Spleen (tissue), 11 donors: ENCODE results near the gene SCN8A. TPM values are rescaled to one million over a fixed set of nuclear protein-coding genes. Genes with fewer than 3 reads are reported as not detected.

ENCODE experiments used
- DNase-seq: peaks from one replicate; pipeline ENCODE4 v3.0.0-alpha.2; 2020
- H3K27ac ChIP-seq, 8 donors: fragments of 200-600 bp; sonication (generic) in 7 of 8; 1 replicate in 4 of 8; 2 replicates in 4 of 8; pipeline versions ENCODE4 v1.5.0 to v1.8.0; 2016 to 2021; ENCODE audit warnings: inconsistent platforms in 4 of 8, mild to moderate bottlenecking in 4 of 8, moderate library complexity in 1 of 8
- H3K27me3 ChIP-seq, 7 donors: fragments of 200-600 bp; sonication (generic) in 6 of 7; replicated peaks in 1 of 7; 1 replicate in 4 of 7; 2 replicates in 3 of 7; pipeline versions ENCODE4 v1.5.0 to v1.8.0; 2016 to 2021; ENCODE audit warnings: inconsistent platforms in 3 of 7, mild to moderate bottlenecking in 1 of 7
- H3K36me3 ChIP-seq, 6 donors: fragments of 200-600 bp; sonication (generic) in 5 of 6; 1 replicate in 4 of 6; 2 replicates in 2 of 6; pipeline versions ENCODE4 v1.5.0 to v1.8.0; 2016 to 2021; ENCODE audit warnings: inconsistent platforms in 2 of 6
- H3K4me1 ChIP-seq, 6 donors: fragments of 200-600 bp; sonication (generic) in 5 of 6; 1 replicate in 3 of 6; 2 replicates in 3 of 6; pipeline versions ENCODE4 v1.5.0 to v1.8.0; 2016 to 2021; ENCODE audit warnings: inconsistent platforms in 3 of 6
- H3K4me3 ChIP-seq, 8 donors: fragments of 200-600 bp; sonication (generic) in 7 of 8; 1 replicate in 4 of 8; 2 replicates in 4 of 8; pipeline versions ENCODE4 v1.5.0 to v1.8.0; 2016 to 2021; ENCODE audit warnings: inconsistent platforms in 4 of 8, mild to moderate bottlenecking in 4 of 8, moderate library complexity in 2 of 8
- H3K9me3 ChIP-seq, 8 donors: fragments of 200-600 bp; sonication (generic) in 7 of 8; 1 replicate in 4 of 8; 2 replicates in 4 of 8; pipeline versions ENCODE4 v1.5.0 to v1.8.0; 2016 to 2021; ENCODE audit warnings: inconsistent platforms in 4 of 8
- POLR2A ChIP-seq, 3 donors: fragments of 450-650 bp; IDR thresholded peaks; one replicate each; pipeline ENCODE4 v1.5.1; 2017; ENCODE audit warnings: antibody characterized with exemption in 3 of 3, mild to moderate bottlenecking in 1 of 3
- POLR2AphosphoS5 ChIP-seq, 3 donors: sonication (generic); formaldehyde crosslinking; IDR thresholded peaks; one replicate each; pipeline ENCODE4 v1.5.1; 2017; ENCODE audit warnings: antibody characterized with exemption in 3 of 3
- WGBS, 5 donors: extraction: QIAGEN DNeasy Blood & Tissue Kit in 3 of 5; methylation state at CpG; one replicate each; pipeline versions ENCODE4 v1.1.5 to v1.1.7; 2013 to 2018; 5-methylcytosine and 5-hydroxymethylcytosine counted together
- intact Hi-C: fragments of 100-400 bp; cut with DNase I; formaldehyde crosslinking; loops from one replicate; pipeline ENCODE4 v1.15.0; 2023; ENCODE audit warnings: low total_unique reads
- polyA plus RNA-seq, 3 donors: library from polyadenylated mRNA; stranded (reverse); fragments of 200-250 nt; gene quantifications; one replicate each; pipeline ENCODE4 v1.2.1, GENCODE V29; 2013
- total RNA-seq, 7 donors: library from RNA; depleted of rRNA in 3 of 7; stranded (reverse); fragments of >200 nt in 3 of 7; fragmentation: NEBNext Ultra II Directional in 4 of 7; extraction: Animal tissue kit (Norgen Biotek cat#: 25700) in 4 of 7; gene quantifications; one replicate each; pipeline versions ENCODE4 v1.1.0 to v1.2.1, GENCODE V29; 2016 to 2021
- TF ChIP-seq, protein P1 (sequence below), 11 experiments: fragments of 200-600 bp in 7 of 11; fragments of 450-650 bp in 4 of 11; sonication (generic) in 4 of 11; IDR thresholded peaks in 8 of 11; conservative IDR thresholded peaks in 3 of 11; 1 replicate in 7 of 11; 2 replicates in 4 of 11; pipeline versions ENCODE4 v1.4.0 to v1.8.0; 2016 to 2021; ENCODE audit warnings: antibody characterized with exemption in 11 of 11, inconsistent platforms in 4 of 11, mild to moderate bottlenecking in 1 of 11
- donor health status: healthy with polysubstance abuse.
- donor health status: DM: no; HTN: no; CAD: no; lungs with moderate emphysema.
- donor health status: DM: no; HTN: no; CAD: no.
- donor health status: Bipolar disorder and iron deficiency.
- donor health status: healthy.
- donor health status: DM: no; HTN: no; CAD: no.
- donor health status: DM: yes; HTN: yes; CAD: no.

The SCN8A gene
- total and polyA plus RNA-seq, 10 donors: 0.17 to 4.7 (median 3.0) TPM

DNA sequence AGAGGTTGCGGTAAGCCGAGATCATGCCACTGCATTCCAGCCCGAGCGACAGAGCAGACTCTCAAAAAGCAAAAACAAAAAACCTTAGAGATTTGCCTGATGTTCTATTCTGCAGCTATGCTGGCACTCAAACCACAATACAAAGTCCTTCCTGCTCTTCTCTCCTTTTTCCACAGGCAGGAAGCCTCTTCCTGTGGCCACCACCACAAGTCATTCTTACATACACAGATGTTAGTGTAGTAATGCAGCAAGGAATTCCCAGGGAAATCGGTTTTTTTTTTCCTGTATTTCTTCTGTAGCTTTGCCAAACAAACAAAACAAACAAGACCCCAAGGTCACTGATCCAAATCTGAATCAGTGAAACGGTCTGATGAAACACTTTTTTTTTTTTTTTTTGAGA lies 153.2 kb downstream of the SCN8A start:
- TF ChIP-seq, protein P1, sequence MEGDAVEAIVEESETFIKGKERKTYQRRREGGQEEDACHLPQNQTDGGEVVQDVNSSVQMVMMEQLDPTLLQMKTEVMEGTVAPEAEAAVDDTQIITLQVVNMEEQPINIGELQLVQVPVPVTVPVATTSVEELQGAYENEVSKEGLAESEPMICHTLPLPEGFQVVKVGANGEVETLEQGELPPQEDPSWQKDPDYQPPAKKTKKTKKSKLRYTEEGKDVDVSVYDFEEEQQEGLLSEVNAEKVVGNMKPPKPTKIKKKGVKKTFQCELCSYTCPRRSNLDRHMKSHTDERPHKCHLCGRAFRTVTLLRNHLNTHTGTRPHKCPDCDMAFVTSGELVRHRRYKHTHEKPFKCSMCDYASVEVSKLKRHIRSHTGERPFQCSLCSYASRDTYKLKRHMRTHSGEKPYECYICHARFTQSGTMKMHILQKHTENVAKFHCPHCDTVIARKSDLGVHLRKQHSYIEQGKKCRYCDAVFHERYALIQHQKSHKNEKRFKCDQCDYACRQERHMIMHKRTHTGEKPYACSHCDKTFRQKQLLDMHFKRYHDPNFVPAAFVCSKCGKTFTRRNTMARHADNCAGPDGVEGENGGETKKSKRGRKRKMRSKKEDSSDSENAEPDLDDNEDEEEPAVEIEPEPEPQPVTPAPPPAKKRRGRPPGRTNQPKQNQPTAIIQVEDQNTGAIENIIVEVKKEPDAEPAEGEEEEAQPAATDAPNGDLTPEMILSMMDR (IDR thresholded peaks at IDR 0.05 in 8 of 11, conservative IDR thresholded peaks at IDR 0.05 in 3 of 11): no peak
- TF ChIP-seq POLR2A (IDR thresholded peaks at IDR 0.05) (no peak), POLR2AphosphoS5 (IDR thresholded peaks at IDR 0.05) (no peak)
- intact Hi-C loops: no loop called here

DNA sequence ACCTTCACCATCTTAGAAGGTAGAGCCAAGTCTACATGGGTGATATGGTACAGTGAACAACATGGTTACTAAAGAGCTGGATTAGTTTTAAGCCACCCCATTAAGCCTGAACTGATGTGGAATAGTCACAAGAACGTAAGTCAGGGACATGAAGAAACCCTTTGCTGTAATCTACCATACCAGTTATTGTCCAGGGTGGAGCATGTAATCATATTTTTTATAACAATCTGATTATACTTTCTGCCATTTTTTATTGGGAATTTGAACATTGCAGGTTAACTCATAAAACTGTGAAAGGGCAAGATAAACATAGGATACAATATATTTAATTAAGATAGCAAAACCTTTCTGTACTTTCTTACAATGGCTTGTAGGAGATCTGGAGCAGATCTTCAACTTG lies 153.9 kb downstream of the SCN8A start:
- H3K27ac ChIP-seq: no peak overlapping the region
- TF ChIP-seq POLR2AphosphoS5 (IDR thresholded peaks at IDR 0.05): no peak
- TF ChIP-seq, protein P1 (IDR thresholded peaks at IDR 0.05 in 8 of 11, conservative IDR thresholded peaks at IDR 0.05 in 3 of 11): no peak
- WGBS, 5 donors: 81 to 94% (median 89%) methylated on average over 1 of the region's 1 CpG

More for the DNA sequence above, 153.2 kb downstream of the SCN8A start:
- H3K27ac ChIP-seq: no peak overlapping the region
- no peak overlapping the region for H3K4me3 ChIP-seq
- 20 to 76% (median 23%) methylated on average over 6 of the region's 6 CpGs for WGBS, 5 donors
- no peaks in the 10 kb centered on the region for H3K4me1 ChIP-seq
- peaks cover 0 to 9% (median 0%) of the 10 kb centered on the region in 6 donors for H3K36me3 ChIP-seq
- peaks cover 0 to 30% (median 19%) of the 10 kb centered on the region in 8 donors for H3K9me3 ChIP-seq
- no peak for DNase-seq
- peaks cover 0 to 1% (median 0%) of the 10 kb centered on the region in 7 donors for H3K27me3 ChIP-seq

DNA sequence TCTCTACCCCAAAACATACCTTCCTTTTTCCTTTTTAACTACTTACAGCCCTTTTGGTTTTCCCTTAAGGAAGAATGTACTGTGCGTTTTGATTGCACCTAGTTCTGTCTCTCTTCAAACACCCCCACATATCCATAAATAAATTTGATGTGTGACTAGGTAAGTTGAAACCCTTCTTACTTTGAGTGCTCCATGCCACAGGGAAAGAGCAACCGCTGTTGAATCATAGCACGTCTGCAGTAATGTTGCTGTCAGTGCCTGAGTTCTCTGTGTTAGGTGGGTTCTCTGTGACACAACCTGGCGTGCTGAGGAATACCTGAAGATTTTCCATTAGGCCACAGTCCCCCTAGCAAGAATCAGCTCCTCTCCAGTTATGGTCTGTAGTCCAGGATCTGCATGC lies 155.4 kb downstream of the SCN8A start:
- no peak overlapping the region for H3K27ac ChIP-seq
- WGBS, 5 donors: 86 to 95% (median 93%) methylated on average over 4 of the region's 4 CpGs
- TF ChIP-seq, protein P1 (IDR thresholded peaks at IDR 0.05 in 8 of 11, conservative IDR thresholded peaks at IDR 0.05 in 3 of 11): no peak
- no peak for TF ChIP-seq POLR2A (IDR thresholded peaks at IDR 0.05)
- no peak for TF ChIP-seq POLR2AphosphoS5 (IDR thresholded peaks at IDR 0.05)

More for the DNA sequence above, 153.9 kb downstream of the SCN8A start:
- H3K27me3 ChIP-seq: peaks cover 0 to 7% (median 0%) of the 10 kb centered on the region in 7 donors
- no peak overlapping the region for H3K4me3 ChIP-seq
- no peaks in the 10 kb centered on the region for H3K4me1 ChIP-seq
- DNase-seq: no peak
- intact Hi-C loops: no loop called here
- peaks cover 0 to 25% (median 19%) of the 10 kb centered on the region in 8 donors for H3K9me3 ChIP-seq
- peaks cover 0 to 9% (median 0%) of the 10 kb centered on the region in 6 donors for H3K36me3 ChIP-seq

DNA sequence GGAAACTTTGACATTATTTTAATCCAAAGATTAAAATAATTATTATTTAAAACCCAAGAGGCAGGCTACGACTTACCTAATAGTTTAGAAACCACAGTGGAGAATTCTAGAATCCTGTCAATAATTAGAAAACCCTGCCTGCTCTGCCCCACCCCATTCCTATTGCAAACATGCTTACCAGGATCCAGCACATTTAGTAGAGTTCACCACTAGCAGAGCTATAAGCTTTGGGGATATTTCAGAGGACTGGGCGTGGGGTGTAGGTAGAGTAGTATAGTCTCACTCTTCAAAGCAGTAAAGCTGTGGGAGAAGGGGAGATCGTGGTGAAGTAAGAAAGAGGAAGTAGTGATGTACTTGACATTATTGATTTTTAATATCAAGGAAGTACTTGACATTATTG lies 157.2 kb downstream of the SCN8A start:
- H3K4me1 ChIP-seq: peaks cover 0 to 5% (median 0%) of the 10 kb centered on the region in 6 donors
- TF ChIP-seq POLR2AphosphoS5 (IDR thresholded peaks at IDR 0.05): no peak
- H3K9me3 ChIP-seq: no peaks in the 10 kb centered on the region
- H3K4me3 ChIP-seq: no peak overlapping the region
- H3K27ac ChIP-seq: no peak overlapping the region
- DNase-seq: no peak
- intact Hi-C loops: no loop called here
- WGBS, 5 donors: 59 to 71% (median 62%) methylated on average over 3 of the region's 3 CpGs
- H3K36me3 ChIP-seq: peaks cover 0 to 9% (median 0%) of the 10 kb centered on the region in 6 donors
- peaks cover 0 to 7% (median 0%) of the 10 kb centered on the region in 7 donors for H3K27me3 ChIP-seq

More for the DNA sequence above, 155.4 kb downstream of the SCN8A start:
- H3K4me3 ChIP-seq: no peak overlapping the region
- intact Hi-C loops: no loop called here
- DNase-seq: no peak
- peaks cover 0 to 9% (median 0%) of the 10 kb centered on the region in 6 donors for H3K36me3 ChIP-seq
- H3K4me1 ChIP-seq: no peaks in the 10 kb centered on the region
- peaks cover 0 to 7% (median 0%) of the 10 kb centered on the region in 7 donors for H3K27me3 ChIP-seq
- peaks cover 0 to 10% (median 7%) of the 10 kb centered on the region in 8 donors for H3K9me3 ChIP-seq
